HG03097 (cell line): Measurements from ENCODE around the gene CHPT1.

ENCODE experiments used
- ATAC-seq: cut with Tn5 transposase; IDR thresholded peaks from one replicate; pipeline ENCODE4 v1.9.1; 2021; ENCODE audit not compliant: unreplicated experiment, low FRiP score

CHPT1 gene

GRCh38 chr12:101759396-101760047, 62.1 kb downstream of the CHPT1 start:
- ATAC-seq, result no peak

DNA sequence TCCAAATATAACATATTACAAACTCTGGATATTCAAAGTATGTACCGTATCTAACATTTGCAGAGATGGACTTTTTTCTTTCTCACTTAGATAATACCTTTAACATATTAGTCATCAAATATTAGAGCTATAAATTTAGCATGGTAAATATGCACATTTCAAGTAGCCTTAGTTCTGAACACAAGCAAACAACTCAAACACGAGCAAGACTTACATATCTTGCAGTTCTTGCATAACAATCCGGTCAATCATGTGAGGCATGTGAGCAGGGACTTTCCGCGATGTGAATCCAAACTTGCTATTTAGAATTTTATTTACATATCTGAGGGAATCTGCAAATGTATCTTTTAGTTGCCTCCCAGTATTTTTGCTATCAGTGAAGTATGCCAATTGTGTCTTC, 63.9 kb downstream of the CHPT1 start:
- no peak for ATAC-seq

DNA sequence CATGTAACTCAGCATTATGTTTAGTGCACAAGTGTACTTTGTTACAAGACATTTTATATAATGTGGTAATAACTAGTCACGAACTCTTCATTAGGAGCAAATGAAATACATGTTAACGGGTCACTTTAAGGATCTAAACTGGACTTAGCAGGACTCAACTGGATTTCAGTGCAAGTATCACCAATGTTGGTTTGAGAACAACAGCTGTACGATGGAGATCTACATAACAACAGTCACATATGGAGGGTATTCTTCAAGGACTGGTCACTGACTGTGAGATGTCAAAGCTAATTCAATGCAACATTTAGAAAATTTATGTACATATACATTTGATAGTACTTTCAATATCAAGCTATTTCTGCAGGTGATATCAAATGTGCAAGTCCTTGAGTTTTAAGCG, 64.3 kb downstream of the CHPT1 start:
- ATAC-seq, result no peak

GRCh38 chr12:101763246-101763931, 65.9 kb downstream of the CHPT1 start:
- ATAC-seq, result no peak

GRCh38 chr12:101764051-101764792, 66.8 kb downstream of the CHPT1 start:
- no peak for ATAC-seq

DNA sequence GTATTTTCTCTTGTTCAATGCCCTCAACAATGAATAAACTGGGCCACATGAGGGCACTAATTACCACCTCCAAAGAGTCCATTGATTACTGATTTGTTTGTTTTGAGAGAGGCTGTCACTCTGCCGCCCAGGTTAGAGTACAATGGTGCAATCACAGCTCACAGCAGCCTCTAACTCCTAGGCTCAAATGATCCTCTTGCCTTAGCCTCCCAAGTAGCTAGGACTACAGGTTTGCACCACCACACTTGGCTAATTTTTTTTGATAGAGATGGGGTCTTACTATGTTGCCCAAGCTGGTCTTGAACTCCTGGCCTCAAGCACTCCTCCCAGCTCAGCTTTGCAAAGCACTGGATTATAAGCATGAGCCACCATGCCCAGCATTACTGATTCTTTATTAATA, 70.1 kb downstream of the CHPT1 start:
- ATAC-seq, result no peak

DNA sequence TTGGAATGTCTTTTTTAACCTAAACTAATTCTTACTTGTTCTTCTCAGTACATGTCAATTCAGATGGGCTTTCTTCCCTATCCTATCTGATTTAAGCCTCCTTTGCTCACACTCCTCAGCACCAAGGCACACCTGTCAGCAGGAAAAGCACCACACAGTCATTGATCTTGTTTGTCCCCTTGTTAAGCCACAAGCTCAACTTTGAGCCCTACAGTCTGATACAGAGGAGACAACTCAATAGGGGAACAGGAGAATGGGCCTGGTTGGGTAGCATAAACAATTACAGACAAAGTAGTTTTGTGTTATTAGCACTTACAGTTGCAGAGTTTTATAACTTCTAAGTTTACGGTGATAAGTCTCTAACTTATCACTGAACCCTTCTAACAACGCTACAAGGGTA, 71.3 kb downstream of the CHPT1 start:
- ATAC-seq, result no peak

DNA sequence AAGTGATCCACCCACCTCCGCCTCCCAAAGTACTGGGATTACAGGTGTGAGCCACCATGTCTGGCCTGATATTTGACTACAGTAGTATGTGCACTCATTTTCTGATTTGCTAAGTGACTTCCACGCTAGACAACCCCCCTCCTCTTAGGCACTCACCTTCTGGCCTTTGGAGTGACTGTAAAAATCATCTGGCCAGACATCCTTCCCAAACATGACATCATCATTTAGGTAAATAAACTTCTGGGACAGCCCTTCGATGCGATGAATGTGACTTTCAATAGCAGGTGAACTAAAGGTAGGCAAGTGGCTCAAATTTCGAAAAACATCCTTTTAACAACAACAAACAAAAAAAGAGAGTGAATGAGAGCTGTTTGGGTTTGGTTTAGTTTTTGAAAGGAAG, 72.4 kb downstream of the CHPT1 start:
- ATAC-seq, result no peak

- ATAC-seq, result no peak
These were observed 74.8 kb downstream of the CHPT1 start for GRCh38 chr12:101772012-101772775.

GRCh38 chr12:101773650-101774162, 76.3 kb downstream of the CHPT1 start:
- peak; percentile 66 for ATAC-seq

DNA sequence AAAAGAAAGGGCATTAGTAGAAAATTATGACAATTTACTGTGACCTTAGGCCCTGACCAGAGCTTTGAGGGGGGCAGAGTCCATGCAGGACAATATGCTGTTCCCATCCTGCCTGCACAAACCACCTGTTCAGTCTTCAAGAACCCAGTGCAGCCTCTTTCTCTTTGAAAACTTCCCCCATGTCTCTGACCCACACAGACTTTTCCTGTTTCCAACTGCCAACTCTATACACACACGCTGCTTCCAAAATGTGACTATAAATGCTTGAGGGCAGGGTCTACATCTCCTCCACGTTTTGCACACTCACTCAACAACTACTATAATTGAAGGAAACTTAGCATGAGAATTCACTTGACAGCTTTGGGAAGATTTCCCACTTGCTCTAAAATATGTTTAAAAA, 78.4 kb downstream of the CHPT1 start:
- no peak for ATAC-seq

DNA sequence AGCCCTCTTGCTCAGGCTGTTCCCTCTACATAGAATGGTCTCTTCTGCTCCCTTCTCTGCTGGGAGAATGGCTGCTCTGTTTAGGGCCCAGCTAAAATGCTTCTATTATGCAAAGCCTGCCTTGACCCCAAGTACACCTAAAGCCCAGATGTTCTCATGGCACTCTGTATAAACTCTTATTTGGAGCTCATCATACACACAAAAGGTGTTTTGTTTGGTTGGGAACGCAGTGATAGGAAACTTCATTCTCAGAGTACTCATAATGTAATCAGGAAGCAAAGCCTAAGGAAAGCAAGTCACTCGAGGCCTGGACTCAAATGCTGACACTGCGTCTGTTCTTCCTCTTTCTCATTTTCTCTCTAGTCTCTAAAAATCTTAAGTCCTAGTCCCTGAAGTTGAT, 80.0 kb downstream of the CHPT1 start:
- no peak for ATAC-seq

DNA sequence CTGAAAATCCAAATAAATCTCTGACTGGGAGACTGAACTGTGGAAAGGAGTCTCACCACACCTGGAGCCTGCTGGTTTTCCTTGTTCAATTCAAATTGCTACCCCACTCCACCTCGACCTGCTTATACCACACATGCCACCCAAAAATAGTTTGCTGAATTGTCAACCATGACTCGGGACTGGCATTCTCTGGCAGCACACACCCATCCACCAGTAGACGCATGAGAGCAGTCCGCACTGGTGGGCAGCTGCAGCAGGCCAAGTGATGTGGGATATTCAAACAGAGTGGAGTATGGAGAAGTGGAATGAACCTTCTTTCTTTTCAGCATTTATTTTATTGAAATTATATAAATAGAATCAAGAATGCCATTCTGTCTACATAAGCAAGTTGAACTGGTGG, 80.5 kb downstream of the CHPT1 start:
- ATAC-seq, result no peak
